Measurements from ENCODE around the gene RAB17.

RAB17 gene

DNA sequence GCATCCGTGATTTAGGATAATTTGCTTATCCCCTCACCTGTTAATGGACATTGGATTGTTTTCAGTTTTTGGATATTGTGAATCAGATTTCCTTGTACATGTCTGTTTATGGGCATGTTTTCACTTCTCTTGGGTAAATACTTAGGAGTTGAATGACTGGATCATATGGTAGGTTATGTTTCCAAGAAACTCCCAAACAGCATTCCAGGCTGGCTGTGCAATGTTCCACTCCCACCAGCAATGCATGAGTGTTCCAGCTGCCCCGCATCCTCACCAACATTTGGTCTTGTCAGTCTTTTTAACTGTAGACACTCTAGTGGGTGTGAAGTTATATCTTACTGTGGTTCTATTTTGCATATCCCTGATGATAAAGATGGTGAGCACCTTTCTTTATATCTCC lies 27.9 kb upstream of the RAB17 start:
- TF ChIP-seq CTCF (conservative IDR thresholded peaks at IDR 0.05) = no peak
- H3K27ac ChIP-seq = no peak overlapping the region

DNA sequence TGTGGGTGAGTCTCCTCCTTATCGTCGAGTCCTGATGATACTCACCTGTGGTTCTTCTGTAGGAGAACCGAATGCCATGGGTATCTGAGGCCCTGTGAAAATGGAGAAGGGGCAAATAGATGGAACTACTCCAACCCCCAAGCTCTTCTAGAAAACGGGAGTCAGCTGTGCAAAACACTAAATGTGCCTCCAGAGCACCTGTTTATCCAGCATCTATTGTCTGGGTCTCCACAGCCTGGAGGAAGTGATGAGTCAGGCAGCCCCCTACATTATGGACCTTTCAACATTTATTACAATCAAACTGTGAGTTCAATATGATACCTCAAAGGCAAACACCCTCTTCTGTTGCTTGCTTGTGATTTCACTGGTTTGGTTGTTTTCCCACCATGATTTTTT lies 27.1 kb upstream of the RAB17 start:
- no peak overlapping the region for H3K27ac ChIP-seq
- no peak for TF ChIP-seq CTCF (conservative IDR thresholded peaks at IDR 0.05)

DNA sequence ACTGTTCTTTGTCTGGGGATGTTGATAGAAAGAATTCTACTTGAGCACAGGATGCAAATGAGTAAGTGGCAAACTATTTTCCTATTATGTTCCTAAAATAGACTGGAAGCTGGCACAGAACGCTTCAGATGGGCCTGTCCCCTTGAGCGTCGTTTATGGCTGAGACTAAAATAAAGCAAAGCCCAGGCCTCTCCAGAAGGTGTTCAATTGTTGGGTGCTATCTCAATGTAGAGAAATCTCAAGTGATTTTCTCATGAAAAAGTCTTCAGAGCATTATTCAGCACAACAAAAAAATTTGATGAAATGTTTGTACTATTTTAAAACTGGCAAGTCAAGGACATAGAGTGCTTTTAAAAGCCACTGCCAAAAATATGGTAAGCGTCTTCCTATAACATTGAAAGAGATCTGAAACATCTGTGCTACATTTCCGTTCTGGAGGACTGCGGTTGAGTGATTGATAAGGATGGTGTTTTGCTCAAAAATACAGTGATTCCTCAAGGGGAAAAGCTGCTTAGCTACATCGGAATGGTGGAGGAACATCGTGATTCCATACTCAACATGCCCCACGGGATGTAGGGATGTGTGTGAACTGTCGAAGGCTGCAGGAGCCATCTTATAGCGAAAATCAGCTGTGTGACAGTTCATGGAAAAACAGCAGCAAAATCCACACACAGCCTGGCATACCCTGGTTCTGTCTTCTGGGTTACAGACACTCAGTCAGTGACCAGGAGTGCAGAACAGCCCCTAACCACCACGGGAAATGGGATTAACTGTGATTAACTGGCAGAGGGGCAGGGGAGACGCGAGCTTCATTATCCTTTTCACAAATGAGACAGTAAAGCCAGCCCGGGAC lies 26.4 kb upstream of the RAB17 start:
- no peak for TF ChIP-seq CTCF (conservative IDR thresholded peaks at IDR 0.05)
- no peak overlapping the region for H3K27ac ChIP-seq

DNA sequence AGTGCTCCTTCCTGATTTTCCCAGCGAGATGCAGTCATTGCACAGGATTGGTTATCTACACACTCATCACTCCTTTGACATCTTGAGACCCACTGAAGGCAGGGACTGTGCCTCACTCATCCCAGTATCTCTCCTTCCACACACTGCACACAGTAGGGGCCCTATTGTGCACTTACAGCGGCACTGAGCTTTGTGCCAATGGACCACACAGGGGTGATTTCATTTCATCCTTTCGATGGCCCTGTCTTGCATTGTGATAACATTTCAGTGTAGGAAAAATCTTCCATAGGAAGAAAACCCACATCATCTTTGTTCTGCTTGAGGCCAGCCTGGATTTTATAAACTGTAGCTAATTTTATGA lies 25.8 kb upstream of the RAB17 start:
- TF ChIP-seq CTCF (conservative IDR thresholded peaks at IDR 0.05) = no peak
- no peak overlapping the region for H3K27ac ChIP-seq

DNA sequence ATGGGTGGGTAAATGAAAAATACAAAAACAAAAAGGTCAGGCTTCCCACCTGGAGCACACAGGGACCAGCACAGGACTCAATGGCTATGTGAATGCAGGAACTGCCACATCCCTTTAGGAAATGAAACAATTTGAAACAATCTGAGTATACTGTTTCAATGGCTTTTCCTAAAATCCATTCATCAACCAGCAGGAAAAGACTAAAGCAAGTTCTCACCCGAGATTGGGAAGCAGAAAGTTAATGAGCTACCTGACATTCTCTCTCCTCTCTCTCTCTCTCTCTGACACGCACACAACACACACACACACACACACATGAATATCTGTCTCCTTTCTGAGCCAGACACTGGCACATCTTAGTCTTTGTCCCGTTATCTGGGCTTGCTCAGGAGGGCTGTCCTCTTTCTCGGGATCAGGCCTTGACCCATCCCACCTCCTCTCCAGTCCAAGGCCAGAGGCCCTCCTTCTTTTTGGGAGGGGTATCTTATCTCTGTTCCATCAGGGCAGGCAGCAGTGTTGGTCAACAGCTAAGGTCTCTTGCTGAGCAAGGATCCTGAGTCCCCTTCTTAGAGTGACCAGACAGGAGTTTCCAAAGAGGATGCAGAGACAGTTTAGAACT lies 25.2 kb upstream of the RAB17 start:
- no peak overlapping the region for H3K27ac ChIP-seq
- TF ChIP-seq CTCF (conservative IDR thresholded peaks at IDR 0.05) = no peak

DNA sequence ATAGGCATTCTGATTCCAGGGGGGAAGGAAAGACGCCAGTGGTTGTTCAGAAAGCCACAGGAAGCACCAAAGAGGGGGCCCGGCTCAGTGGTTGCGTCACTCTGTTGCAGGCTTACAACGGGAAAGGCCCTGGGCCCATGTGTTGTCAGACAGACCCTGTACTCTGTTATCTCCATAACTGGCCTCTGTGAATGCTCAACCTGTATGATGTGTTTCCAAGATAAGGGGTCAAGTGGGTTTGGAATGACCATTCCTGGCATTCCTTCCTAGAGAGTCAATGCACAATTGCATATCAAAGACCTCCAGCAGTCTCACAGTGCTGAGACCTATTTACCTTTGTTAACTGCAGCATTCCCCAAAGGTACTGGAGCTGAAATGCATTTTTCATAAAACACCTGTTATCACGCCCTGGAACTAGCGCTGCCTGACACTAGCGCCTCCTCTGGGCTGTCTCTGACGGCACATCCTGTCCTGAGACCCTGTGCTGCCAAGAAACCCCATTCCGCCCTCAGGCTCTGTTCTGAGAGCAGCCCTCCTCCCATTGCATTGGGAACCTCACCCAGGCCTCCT lies 23.7 kb upstream of the RAB17 start:
- H3K27ac ChIP-seq = no peak overlapping the region
- no peak for TF ChIP-seq CTCF (conservative IDR thresholded peaks at IDR 0.05)

- TF ChIP-seq CTCF (conservative IDR thresholded peaks at IDR 0.05) = no peak
These were observed 23.1 kb upstream of the RAB17 start for GRCh38 chr2:237613679-237614078.

More at GRCh38 chr2:237613679-237614078, 23.1 kb upstream of the RAB17 start:
- no peak overlapping the region for H3K27ac ChIP-seq
